GM12873 (cell line): ENCODE measurements around the gene CDNF.

ENCODE experiments used
- CTCF ChIP-seq: IDR thresholded peaks from 2 replicates; pipeline ENCODE4 v1.5.1; 2012; ENCODE audit warnings: low read depth, mild to moderate bottlenecking, moderate library complexity, low read length, control low read depth; ENCODE audit not compliant: insufficient read depth; ENCODE audit errors: missing control alignments

CDNF gene

GRCh38 chr10:14855453-14855852, 17.6 kb upstream of the CDNF start:
- no peak for TF ChIP-seq CTCF

- no peak for TF ChIP-seq CTCF
Observed at GRCh38 chr10:14852236-14852635, 14.4 kb upstream of the CDNF start.

GRCh38 chr10:14844948-14845347, 7.1 kb upstream of the CDNF start:
- no peak for TF ChIP-seq CTCF

- no peak for TF ChIP-seq CTCF
Observed at GRCh38 chr10:14843327-14843988, 5.6 kb upstream of the CDNF start.

- TF ChIP-seq CTCF, result no peak
Observed at GRCh38 chr10:14840178-14840577, 2.3 kb upstream of the CDNF start.

- TF ChIP-seq CTCF, result no peak
Observed at GRCh38 chr10:14839305-14839695, 1.5 kb upstream of the CDNF start.

GRCh38 chr10:14838582-14839304, 906 bp upstream of the CDNF start:
- no peak for TF ChIP-seq CTCF
